Effector CD8-positive, alpha-beta T cell (primary cell): Measurements from ENCODE around the gene C6orf62.
"Not testable (repeated sequence)": the region's sequence is repeated elsewhere in the genome, so short reads cannot be mapped to it uniquely, and the experiment has no call there.

Experiments used
- DNase-seq: peaks from one replicate; lab custom pipeline; 2025; lab: John Stamatoyannopoulos, UW

The C6orf62 gene

GRCh38 chr6:24668066-24668996, 50.6 kb downstream of the C6orf62 start:
- not testable (repeated sequence) for DNase-seq

GRCh38 chr6:24667378-24667803, 51.6 kb downstream of the C6orf62 start:
- DNase-seq = no peak

- peak; percentile 96 for DNase-seq
Observed at GRCh38 chr6:24666641-24667377, 52.1 kb downstream of the C6orf62 start, which contains the start of the genes ACOT13 and TDP2. Gene ACOT13 (plus strand): TSS chr6:24667077. CDS start chr6:24667264, 187 bp downstream. Gene TDP2 (minus strand): TSS chr6:24666899. CDS start chr6:24666862, 37 bp downstream.

GRCh38 chr6:24666097-24666640, 52.8 kb downstream of the C6orf62 start:
- DNase-seq = peak; percentile 35

- no peak for DNase-seq
Observed at GRCh38 chr6:24664046-24664987, 54.6 kb downstream of the C6orf62 start.

GRCh38 chr6:24663189-24663588, 55.8 kb downstream of the C6orf62 start:
- no peak for DNase-seq

- no peak for DNase-seq
Observed at GRCh38 chr6:24662236-24662635, 56.7 kb downstream of the C6orf62 start.

- DNase-seq = not testable (repeated sequence)
Observed at GRCh38 chr6:24661759-24662158, 57.2 kb downstream of the C6orf62 start.

- DNase-seq = no peak
Observed at GRCh38 chr6:24660105-24660504, 58.8 kb downstream of the C6orf62 start.

GRCh38 chr6:24659561-24659960, 59.4 kb downstream of the C6orf62 start:
- DNase-seq = no peak

GRCh38 chr6:24658573-24659560, 60.1 kb downstream of the C6orf62 start:
- no peak for DNase-seq

GRCh38 chr6:24655215-24655614, 63.7 kb downstream of the C6orf62 start:
- no peak for DNase-seq
